GM18499 (cell line): ENCODE measurements around the gene ABCC5.

Experiments used
- ATAC-seq: cut with Tn5 transposase; IDR thresholded peaks from one replicate; pipeline ENCODE4 v1.9.1; 2021; ENCODE audit warnings: moderate number of reproducible peaks; ENCODE audit not compliant: insufficient read depth, unreplicated experiment

ABCC5 gene

DNA sequence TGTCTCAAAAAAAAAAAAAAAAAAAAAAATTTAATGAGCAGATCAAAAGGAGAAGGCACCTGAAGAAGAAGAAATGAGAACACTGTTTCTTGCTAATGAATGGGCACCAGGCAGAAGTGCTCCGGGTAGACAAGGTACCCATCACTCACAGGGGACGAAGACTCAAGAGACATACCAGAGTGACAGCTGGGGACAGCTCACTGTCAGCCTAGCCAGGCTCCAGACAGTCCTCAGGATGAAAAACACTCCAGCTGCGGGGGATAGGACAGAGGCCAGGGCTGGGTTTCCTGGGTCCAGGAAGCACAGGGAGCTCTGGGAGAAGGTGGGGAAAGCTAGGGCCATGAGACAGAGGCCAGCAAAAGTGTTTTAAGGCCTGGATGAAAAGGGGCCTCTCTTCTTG, 84.5 kb downstream of the ABCC5 start:
- no peak for ATAC-seq

DNA sequence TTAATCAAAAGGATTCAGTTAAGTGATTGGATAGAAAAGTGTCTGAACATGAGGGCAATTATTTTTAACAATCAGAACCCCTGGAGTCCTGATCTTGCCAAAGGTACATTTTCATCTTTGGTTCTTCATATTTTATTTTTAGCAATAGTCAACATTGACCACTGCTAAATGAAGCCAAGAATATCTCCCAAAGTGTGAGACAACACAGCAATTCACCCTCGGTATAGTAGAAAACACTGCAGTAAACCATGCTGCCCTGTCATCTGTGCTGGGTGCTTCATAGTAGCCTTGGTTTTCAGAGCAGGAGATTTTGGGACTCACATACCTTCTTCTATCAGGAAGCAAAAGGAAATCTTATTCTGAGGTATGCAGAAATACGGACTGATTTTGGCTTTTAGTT, 85.8 kb downstream of the ABCC5 start:
- ATAC-seq = no peak

- ATAC-seq = no peak
Observed at GRCh38 chr3:183930086-183930485, 87.6 kb downstream of the ABCC5 start.

DNA sequence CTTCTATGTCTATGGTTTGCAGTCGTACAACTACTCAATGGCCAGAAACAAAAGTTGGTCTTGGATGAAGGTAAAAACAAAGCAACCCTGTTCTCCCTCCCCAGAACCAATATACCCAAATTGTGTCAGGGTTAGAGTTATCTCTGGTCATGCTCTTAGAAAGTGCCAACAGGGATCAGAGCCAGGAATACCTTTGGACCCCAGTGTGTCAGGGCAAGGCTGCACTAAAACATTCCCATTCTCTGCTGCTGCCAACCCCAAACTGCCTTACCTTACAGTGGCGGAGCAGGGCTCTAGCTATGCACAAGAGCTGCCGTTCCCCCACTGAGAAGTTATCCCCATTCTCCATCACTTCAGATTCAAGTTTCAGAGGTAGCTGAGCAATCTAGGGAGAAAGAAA, 90.6 kb downstream of the ABCC5 start:
- ATAC-seq = no peak

GRCh38 chr3:183924956-183925355, 92.7 kb downstream of the ABCC5 start:
- ATAC-seq = no peak

GRCh38 chr3:183924543-183924942, 93.1 kb downstream of the ABCC5 start:
- ATAC-seq = no peak

DNA sequence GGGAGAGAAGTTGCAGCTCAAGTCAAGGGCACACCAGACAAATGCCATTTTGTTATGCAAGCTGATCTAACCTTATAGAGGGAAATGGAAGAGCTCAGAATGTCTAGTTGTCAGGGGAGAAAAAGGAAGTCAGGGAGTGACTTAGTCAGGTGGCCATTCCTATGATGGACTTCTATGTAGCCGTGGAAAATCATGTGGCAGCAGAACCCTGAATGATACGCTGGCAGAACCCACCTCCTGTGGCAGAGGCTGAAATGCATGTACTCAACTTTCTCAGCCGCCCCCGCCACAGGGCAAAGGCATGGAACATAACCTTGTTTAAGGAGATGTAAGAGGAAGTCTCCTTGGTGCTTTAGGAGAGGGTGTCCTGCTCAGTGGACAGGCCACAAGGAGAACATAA, 95.3 kb downstream of the ABCC5 start:
- no peak for ATAC-seq

- no peak for ATAC-seq
Observed at GRCh38 chr3:183921096-183921495, 96.6 kb downstream of the ABCC5 start.

- no peak for ATAC-seq
Observed at GRCh38 chr3:183920416-183920815, 97.3 kb downstream of the ABCC5 start.

GRCh38 chr3:183918178-183918577, 99.5 kb downstream of the ABCC5 start:
- ATAC-seq = no peak

GRCh38 chr3:183917776-183918175, 99.9 kb downstream of the ABCC5 start:
- ATAC-seq = no peak

GRCh38 chr3:183914856-183915255, 102.8 kb downstream of the ABCC5 start:
- ATAC-seq = no peak

DNA sequence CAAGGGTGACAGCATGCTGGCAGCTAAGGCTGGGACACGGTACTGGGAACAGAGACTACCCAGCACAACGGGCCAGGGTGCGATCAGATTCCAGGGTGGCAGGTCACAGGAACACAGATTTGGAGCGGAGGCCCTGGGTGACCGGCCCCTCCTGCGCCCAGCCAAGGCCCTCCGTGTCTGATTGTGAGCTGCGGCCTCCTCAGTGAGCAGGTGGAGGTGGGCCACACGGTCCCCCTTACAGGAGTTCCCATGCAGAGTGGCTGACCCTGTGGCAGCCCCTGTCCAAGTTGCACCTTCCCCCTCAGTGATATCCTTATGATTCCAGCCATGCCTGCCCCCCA, 104.1 kb downstream of the ABCC5 start:
- no peak for ATAC-seq

DNA sequence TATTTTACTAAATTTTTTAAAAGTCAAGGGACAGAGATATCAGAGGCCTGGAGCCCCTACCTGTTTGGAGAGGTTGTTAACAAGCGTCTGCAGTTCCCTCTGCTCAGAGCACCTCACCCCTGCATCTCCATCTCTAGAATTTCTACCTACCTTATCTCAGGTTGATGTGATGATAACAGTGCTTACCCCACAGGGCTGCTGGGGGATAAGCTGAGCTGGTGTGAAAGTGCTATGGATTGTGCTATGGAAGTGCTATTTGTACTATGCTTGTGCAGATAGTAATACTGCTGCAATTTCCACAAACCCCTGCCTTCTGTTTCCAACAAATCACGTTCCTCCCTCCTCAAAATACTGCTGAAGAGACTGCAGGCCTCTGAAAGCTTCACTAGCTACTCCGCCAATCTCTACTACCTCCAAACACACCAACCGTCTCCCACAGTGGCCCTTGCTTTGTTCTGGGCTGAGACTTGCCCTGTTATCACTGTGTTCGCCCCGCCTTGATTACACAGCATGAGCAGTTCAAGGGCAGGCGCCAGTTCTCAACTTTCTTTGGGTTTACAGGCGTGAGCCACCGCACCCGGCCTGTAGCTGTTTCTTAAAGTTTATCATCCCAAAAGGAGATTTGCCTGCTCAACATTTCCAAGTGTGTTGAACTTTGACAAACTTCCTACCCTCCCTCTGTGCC, 104.6 kb downstream of the ABCC5 start:
- ATAC-seq = no peak

DNA sequence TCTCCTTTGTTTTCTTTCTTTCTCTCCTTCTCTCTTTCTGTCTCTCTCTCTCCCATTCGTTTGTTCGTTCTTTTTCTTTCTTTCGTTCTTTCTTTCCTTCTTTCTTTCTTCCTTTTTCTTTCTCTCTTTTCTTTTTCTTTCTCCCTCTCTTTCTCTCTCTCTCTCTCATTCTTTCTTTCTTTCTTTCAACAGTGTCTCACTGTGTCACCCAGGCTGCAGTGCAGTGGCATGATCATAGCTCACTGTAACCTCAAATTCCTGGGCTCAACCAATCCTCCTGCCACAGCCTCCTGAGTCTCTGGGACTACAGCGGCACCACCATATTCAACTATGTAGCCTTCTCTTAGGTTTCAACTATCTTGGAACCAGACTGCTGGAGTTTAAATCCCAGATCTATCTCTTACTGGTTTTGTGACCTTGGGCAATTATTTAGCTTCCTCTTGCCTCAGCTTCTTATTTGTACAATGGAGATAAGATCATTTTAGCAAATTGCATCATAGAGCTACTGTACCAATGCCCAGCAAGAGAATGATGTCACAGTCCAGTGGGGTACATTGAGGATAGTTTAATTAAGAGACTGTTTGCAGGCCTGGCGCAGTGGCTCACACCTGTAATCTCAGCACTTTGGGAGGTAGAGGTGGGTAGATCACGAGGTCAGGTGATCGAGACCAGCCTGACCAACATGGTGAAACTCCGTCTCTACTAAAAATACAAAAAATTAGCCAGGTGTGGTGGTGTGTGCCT, 105.7 kb downstream of the ABCC5 start:
- ATAC-seq = no peak

- no peak for ATAC-seq
Observed at GRCh38 chr3:183911087-183911486, 106.6 kb downstream of the ABCC5 start.

DNA sequence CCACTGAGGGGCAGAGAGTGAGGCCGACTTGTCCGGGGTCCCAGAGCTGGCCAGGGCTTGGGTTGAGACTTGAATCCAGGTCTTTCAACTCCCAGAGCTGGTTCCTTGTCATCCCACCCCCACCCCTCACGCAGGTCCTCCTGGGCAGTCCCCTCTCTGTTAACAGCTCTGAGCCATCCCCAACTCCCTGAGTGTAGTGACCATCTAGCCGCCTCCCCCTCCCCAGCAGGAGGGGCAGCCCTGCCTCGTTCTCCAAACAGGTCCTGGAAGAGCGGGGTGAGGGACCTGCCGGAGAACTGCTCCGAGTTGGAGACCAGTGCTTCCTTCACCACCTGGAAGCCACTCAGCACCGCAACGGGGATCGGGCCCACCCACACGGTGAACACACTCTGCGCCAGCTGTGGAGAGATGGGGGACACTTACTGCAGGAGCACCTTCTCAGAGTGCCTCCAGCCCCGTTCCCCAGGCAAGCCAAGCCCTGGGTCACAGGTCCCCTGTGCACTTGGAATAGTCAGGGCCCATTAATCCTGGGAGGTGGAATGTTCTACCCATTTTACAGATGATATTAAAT, 108.6 kb downstream of the ABCC5 start:
- ATAC-seq = no peak

- no peak for ATAC-seq
Observed at GRCh38 chr3:183907911-183908331, 109.8 kb downstream of the ABCC5 start.

GRCh38 chr3:183907176-183907575, 110.5 kb downstream of the ABCC5 start:
- ATAC-seq = no peak

DNA sequence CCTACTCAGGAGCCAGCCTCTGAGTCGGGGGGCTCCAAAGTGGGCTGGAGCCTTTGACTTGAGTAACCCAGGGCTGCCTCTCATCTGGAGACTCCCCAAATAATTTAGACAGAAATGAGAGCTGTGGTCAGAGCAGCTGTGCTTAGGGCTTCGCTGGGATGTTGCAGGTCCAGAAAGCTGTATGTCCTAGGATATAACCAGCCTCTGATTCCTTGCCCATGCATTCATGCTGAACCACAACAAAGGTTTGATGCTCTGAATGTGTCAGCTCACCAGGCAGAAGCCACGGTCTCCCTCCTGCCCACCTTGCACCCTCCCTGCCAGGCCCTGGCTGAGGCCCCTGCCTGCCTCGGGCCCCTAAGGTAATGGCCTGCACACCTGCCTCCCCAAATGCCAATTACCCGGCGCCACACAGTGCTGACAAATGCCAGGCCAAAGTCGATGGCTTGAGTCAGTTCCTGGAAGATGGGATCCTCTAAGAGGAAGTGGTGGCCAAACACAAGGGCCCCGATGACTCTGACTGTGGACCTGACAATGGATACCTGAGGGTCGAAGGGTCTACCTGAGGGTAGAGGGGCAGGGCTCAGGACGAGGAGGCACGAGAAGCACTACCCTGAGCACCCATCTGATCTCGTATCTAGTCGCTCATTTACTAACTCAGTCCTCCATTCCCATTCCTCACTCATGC, 111.3 kb downstream of the ABCC5 start:
- ATAC-seq = no peak
